HepG2 (cell line): ENCODE results near the gene CBX2. TPM values are rescaled to one million over a fixed set of nuclear protein-coding genes. Genes with fewer than 3 reads are reported as not detected.
A peak's percentile ranks its signal among the peaks of the same experiment; 100 is the strongest.

Experiments used
- ATAC-seq: fragments of 200-7000 bp; cut with Tn5 transposase; 3 replicates; pipeline ENCODE4 v1.9.1; 2020; ENCODE audit warnings: mild to moderate bottlenecking, moderate library complexity
- BruUV-seq: library from RNA; stranded (reverse); fragments of 400-500 nt; replicated peaks from 2 replicates; lab custom pipeline; 2021; lab: Mats Ljungman, UMichigan
- CTCF ChIA-PET: fragments of 300-600 bp; formaldehyde crosslinking; extraction: SDS; loops from one replicate; lab custom pipeline; 2021; ENCODE audit warnings: low total read pairs, inconsistent platforms, low intra/inter-chr PET ratio; lab: Yijun Ruan, JAX
- POLR2A ChIA-PET: fragments of 350-600 bp; sonication (Branson Sonifier 250); formaldehyde crosslinking; loops from one replicate; lab custom pipeline; 2020; ENCODE audit warnings: antibody characterized with exemption, inconsistent platforms; lab: Yijun Ruan, JAX
- DNase-seq: peaks from one replicate; pipeline ENCODE4 v3.0.0-alpha.2; 2015; ENCODE audit warnings: low spot score
- FAIRE-seq: peaks from 3 replicates; lab custom pipeline; 2011; peaks lifted over from hg19 to GRCh38; lab: Jason Lieb, UNC
- H2AFZ ChIP-seq: one replicate; pipeline ENCODE4 v1.6.1; 2011; ENCODE audit warnings: low read length, inconsistent platforms
- H3K27ac ChIP-seq: fragments of 300-600 bp; 3 replicates; pipeline ENCODE4 v1.8.0; 2011; ENCODE audit warnings: mixed run types, mild to moderate bottlenecking, mixed read lengths, low read length, inconsistent platforms; ENCODE audit not compliant: insufficient read depth; ENCODE audit errors: extremely low read length
- H3K27me3 ChIP-seq, 2 experiments: fragments of 200-600 bp in 1 of 2; 2 replicates in 1 of 2; 3 replicates in 1 of 2; pipeline versions ENCODE4 v1.6.0 to v1.8.0; 2011; ENCODE audit warnings: low read length in 2 of 2, mild to moderate bottlenecking in 2 of 2, moderate library complexity in 2 of 2, inconsistent platforms in 1 of 2; ENCODE audit not compliant: insufficient read depth in 2 of 2, control insufficient read depth in 1 of 2
- H3K36me3 ChIP-seq, 2 experiments: fragments of 200-600 bp in 1 of 2; replicated peaks in 1 of 2; 2 replicates in 1 of 2; 3 replicates in 1 of 2; pipeline versions ENCODE4 v1.5.1 to v1.8.0; 2011; ENCODE audit warnings: low read length in 2 of 2, inconsistent platforms in 1 of 2; ENCODE audit not compliant: insufficient read depth in 2 of 2, control insufficient read depth in 1 of 2
- H3K4me1 ChIP-seq: 2 replicates; pipeline ENCODE4 v1.5.1; 2012; ENCODE audit warnings: low read length, inconsistent platforms; ENCODE audit not compliant: insufficient read depth
- H3K4me2 ChIP-seq: 2 replicates; pipeline ENCODE4 v1.6.0; 2011; ENCODE audit warnings: low read depth, low read length, inconsistent platforms
- H3K4me3 ChIP-seq, 3 experiments: fragments of 200-600 bp in 1 of 3; sonication (generic), shearing (Covaris generic) in 1 of 3; replicated peaks in 1 of 3; 2 replicates each; pipeline ENCODE4 v1.5.1; 2011 to 2016; ENCODE audit warnings: low read length in 3 of 3, inconsistent platforms in 2 of 3, low read depth in 2 of 3, mild to moderate bottlenecking in 2 of 3, control low read depth in 1 of 3, mixed read lengths in 1 of 3; ENCODE audit not compliant: insufficient read depth in 1 of 3
- H3K79me2 ChIP-seq: one replicate; pipeline ENCODE4 v1.6.1; 2011; ENCODE audit warnings: low read length, inconsistent platforms; ENCODE audit not compliant: insufficient read depth
- H3K9ac ChIP-seq: 2 replicates; pipeline ENCODE4 v1.6.0; 2011; ENCODE audit warnings: mild to moderate bottlenecking, low read depth, low read length, inconsistent platforms; ENCODE audit not compliant: insufficient read depth
- H3K9me3 ChIP-seq: 2 replicates; pipeline ENCODE4 v1.5.1; 2012; ENCODE audit warnings: mild to moderate bottlenecking, low read length
- H4K20me1 ChIP-seq: 2 replicates; pipeline ENCODE4 v1.6.0; 2011; ENCODE audit warnings: inconsistent platforms, mild to moderate bottlenecking, low read length, moderate library complexity; ENCODE audit not compliant: insufficient read depth
- IKZF4 ChIP-seq: sonication (generic); formaldehyde crosslinking; IDR thresholded peaks from 2 replicates; pipeline ENCODE4 v1.5.1; 2020; ENCODE audit warnings: borderline replicate concordance, mild to moderate bottlenecking, low read depth, missing genetic modification reagents; ENCODE audit errors: not compliant biosample characterization
- KAT7 ChIP-seq: IDR thresholded peaks from 2 replicates; pipeline ENCODE4 v1.6.1; 2018; ENCODE audit warnings: borderline replicate concordance, missing compliant biosample characterization
- KDM4B ChIP-seq: sonication (generic); formaldehyde crosslinking; IDR thresholded peaks from 2 replicates; pipeline ENCODE4 v1.4.0; 2020; ENCODE audit warnings: missing genetic modification reagents
- RNF2 ChIP-seq: fragments of 450-650 bp; conservative IDR thresholded peaks from 2 replicates; pipeline ENCODE4 v1.6.1; 2016; ENCODE audit warnings: low read depth
- SIX1 ChIP-seq: sonication (generic); formaldehyde crosslinking; IDR thresholded peaks from 2 replicates; pipeline ENCODE4 v1.4.0; 2020; ENCODE audit warnings: missing genetic modification reagents, borderline replicate concordance
- TBP ChIP-seq: sonication (generic); formaldehyde crosslinking; IDR thresholded peaks from 2 replicates; pipeline ENCODE4 v1.5.0; 2020; ENCODE audit warnings: missing genetic modification reagents
- TCF12 ChIP-seq, 2 experiments: fragments of 450-650 bp in 1 of 2; sonication (generic) in 1 of 2; formaldehyde crosslinking in 1 of 2; IDR thresholded peaks; 2 replicates each; pipeline versions ENCODE4 v1.6.1 to v1.8.0; 2017 to 2022; ENCODE audit warnings: antibody characterized with exemption in 1 of 2, mild to moderate bottlenecking in 1 of 2, missing genetic modification reagents in 1 of 2, moderate library complexity in 1 of 2
- ZNF432 ChIP-seq: sonication (generic); formaldehyde crosslinking; IDR thresholded peaks from 2 replicates; pipeline ENCODE4 v1.5.0; 2020; ENCODE audit warnings: missing genetic modification reagents, mild to moderate bottlenecking, borderline replicate concordance
- ZNF781 ChIP-seq: sonication (generic); formaldehyde crosslinking; IDR thresholded peaks from 2 replicates; pipeline ENCODE4 v1.5.1; 2020; ENCODE audit warnings: borderline replicate concordance, mild to moderate bottlenecking, missing genetic modification reagents; ENCODE audit errors: not compliant biosample characterization
- ZZZ3 ChIP-seq: sonication (generic); formaldehyde crosslinking; IDR thresholded peaks from 2 replicates; pipeline ENCODE4 v1.4.0; 2020; ENCODE audit warnings: missing genetic modification reagents, mild to moderate bottlenecking, borderline replicate concordance
- WGBS: methylation state at CpG from one replicate; pipeline ENCODE4 v1.1.6; 2017; ENCODE audit warnings: low lambda C conversion rate; 5-methylcytosine and 5-hydroxymethylcytosine counted together
- in situ Hi-C: cut with HindIII; loops from 2 replicates; pipeline ENCODE4 v1.10.0; 2017; ENCODE audit warnings: low pct_unique_long_range_greater_than_20kb; ENCODE audit not compliant: extremely low pct_ligation_motif_present
- intact Hi-C: fragments of 100-400 bp; cut with micrococcal nuclease; formaldehyde crosslinking; loops from one replicate; pipeline ENCODE4 v1.10.0; 2022; ENCODE audit not compliant: unreplicated experiment
- polyA plus RNA-seq, 8 experiments: library from polyadenylated mRNA; depleted of rRNA in 3 of 8; stranded (reverse) in 7 of 8; unstranded in 1 of 8; fragments of >200 nt; fragmentation: Illumina TruSeq in 4 of 8; extraction: Trizol in 4 of 8; gene quantifications; 2 replicates each; pipeline versions ENCODE4 v1.2.1 to v1.2.3, GENCODE V29; 2011 to 2016; ENCODE audit warnings: low read depth in 4 of 8, missing spikeins in 1 of 8, mixed read lengths in 1 of 8; ENCODE audit not compliant: insufficient read depth in 1 of 8
- total RNA-seq, 5 experiments: library from RNA; depleted of rRNA; stranded (reverse); fragments of >200 nt; fragmentation: Illumina TruSeq; extraction: Trizol; gene quantifications; 2 replicates each; pipeline ENCODE4 v1.2.3, GENCODE V29; 2016; ENCODE audit warnings: low read depth in 1 of 5
- TF ChIP-seq, protein P1 (sequence below): IDR thresholded peaks from 2 replicates; pipeline ENCODE4 v1.6.1; 2018; ENCODE audit warnings: missing genetic modification reagents, mild to moderate bottlenecking, missing compliant biosample characterization
- TF ChIP-seq, protein P2 (sequence below): sonication (generic); formaldehyde crosslinking; IDR thresholded peaks from 2 replicates; pipeline ENCODE4 v1.5.1; 2020; ENCODE audit warnings: missing genetic modification reagents, mild to moderate bottlenecking, borderline replicate concordance
- TF ChIP-seq, protein P3 (sequence below), 2 experiments: IDR thresholded peaks; 2 replicates each; pipeline ENCODE4 v1.6.1; 2011 to 2012; ENCODE audit warnings: low read length in 2 of 2, borderline replicate concordance in 1 of 2, low read depth in 1 of 2, mild to moderate bottlenecking in 1 of 2, moderate library complexity in 1 of 2
- TF ChIP-seq, protein P4 (sequence below): sonication (generic); formaldehyde crosslinking; IDR thresholded peaks from 2 replicates; pipeline ENCODE4 v1.4.0; 2020; ENCODE audit warnings: missing genetic modification reagents

Gene CBX2
- total and polyA plus RNA-seq, 2 of the 13 experiments (the other 11 are each of a cell fraction or from before 2014, with no cell fraction given): 14.5 to 31.1 TPM

DNA sequence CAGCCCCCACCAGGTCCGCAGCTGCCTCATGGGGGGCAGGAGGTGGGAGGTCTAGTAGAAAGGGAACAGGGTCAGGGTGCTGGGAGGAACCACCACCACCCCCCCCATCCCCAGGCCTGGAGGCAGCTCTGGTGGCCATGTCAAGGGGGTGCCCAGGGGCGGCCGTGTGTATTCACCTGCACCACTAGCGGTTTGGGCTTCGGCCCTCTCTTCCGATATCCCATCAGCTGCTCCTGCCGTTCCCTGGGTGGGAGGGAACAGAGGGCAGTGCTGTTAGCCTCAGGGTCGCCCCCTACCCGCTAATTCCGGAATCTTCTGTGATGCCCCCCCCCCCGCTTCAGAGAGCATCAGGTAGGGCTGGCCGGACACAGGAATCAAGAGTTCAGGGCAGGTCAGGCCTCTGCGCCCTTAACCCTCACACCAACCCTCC lies 57.5 kb downstream of the CBX2 start:
- H3K79me2 ChIP-seq: peaks cover 39% of the 10 kb centered on the region
- BruUV-seq: no TSS peak
- H3K9ac ChIP-seq: no peak overlapping the region
- POLR2A ChIA-PET: interaction anchor here (0.9 to 11.1 kb wide), 9 partner anchors 10 to 154 kb away, joined by 3 to 274 read pairs (median 5); partner anchors contain the start of gene CBX8
- intact Hi-C loops (loop anchor here (5.0 to 10.0 kb wide), 3 partner anchors 38 to 91 kb away; partner anchors contain the start of gene CBX8), in situ Hi-C loops (loop anchor here (5.0 kb wide), 1 partner anchor 157 kb away; no protein-coding TSS in a partner anchor)
- 85% methylated on average over 11 of the region's 13 CpGs for WGBS
- no peaks in the 10 kb centered on the region for H3K9me3 ChIP-seq
- H3K4me2 ChIP-seq: no peak overlapping the region
- CTCF ChIA-PET: interaction anchor here (0.6 to 2.1 kb wide), 6 partner anchors 24 to 94 kb away, joined by 3 to 12 read pairs (median 5); no protein-coding TSS in a partner anchor
- no peaks in the 10 kb centered on the region; a peak in 2 of 5 replicates for H3K27me3 ChIP-seq
- peaks cover 63% of the 10 kb centered on the region for H3K4me1 ChIP-seq
- no peak overlapping the region for H3K4me3 ChIP-seq
- no peak for FAIRE-seq
- DNase-seq: no peak
- ATAC-seq: no peak
- H4K20me1 ChIP-seq: peaks cover 44% of the 10 kb centered on the region
- H3K36me3 ChIP-seq: peaks cover 11 to 12% of the 10 kb centered on the region in 2 experiments
- H2AFZ ChIP-seq: no peak overlapping the region
- H3K27ac ChIP-seq: peak overlapping the region; percentile 8
- TF ChIP-seq TCF12 (IDR thresholded peaks at IDR 0.05): no peak
- 0 out of 2 replicates have a peak, but pooled peaks have one; percentile 12 for TF ChIP-seq TCF12 (CRISPR knock-in tag; IDR thresholded peaks at IDR 0.05)
- no peak for TF ChIP-seq ZNF781 (CRISPR knock-in tag)
- TF ChIP-seq TBP (CRISPR knock-in tag): no peak
- TF ChIP-seq, protein P1, sequence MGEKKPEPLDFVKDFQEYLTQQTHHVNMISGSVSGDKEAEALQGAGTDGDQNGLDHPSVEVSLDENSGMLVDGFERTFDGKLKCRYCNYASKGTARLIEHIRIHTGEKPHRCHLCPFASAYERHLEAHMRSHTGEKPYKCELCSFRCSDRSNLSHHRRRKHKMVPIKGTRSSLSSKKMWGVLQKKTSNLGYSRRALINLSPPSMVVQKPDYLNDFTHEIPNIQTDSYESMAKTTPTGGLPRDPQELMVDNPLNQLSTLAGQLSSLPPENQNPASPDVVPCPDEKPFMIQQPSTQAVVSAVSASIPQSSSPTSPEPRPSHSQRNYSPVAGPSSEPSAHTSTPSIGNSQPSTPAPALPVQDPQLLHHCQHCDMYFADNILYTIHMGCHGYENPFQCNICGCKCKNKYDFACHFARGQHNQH (CRISPR knock-in tag): no peak
- TF ChIP-seq, protein P2, sequence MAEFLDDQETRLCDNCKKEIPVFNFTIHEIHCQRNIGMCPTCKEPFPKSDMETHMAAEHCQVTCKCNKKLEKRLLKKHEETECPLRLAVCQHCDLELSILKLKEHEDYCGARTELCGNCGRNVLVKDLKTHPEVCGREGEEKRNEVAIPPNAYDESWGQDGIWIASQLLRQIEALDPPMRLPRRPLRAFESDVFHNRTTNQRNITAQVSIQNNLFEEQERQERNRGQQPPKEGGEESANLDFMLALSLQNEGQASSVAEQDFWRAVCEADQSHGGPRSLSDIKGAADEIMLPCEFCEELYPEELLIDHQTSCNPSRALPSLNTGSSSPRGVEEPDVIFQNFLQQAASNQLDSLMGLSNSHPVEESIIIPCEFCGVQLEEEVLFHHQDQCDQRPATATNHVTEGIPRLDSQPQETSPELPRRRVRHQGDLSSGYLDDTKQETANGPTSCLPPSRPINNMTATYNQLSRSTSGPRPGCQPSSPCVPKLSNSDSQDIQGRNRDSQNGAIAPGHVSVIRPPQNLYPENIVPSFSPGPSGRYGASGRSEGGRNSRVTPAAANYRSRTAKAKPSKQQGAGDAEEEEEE (CRISPR knock-in tag): no peak
- no peak for TF ChIP-seq IKZF4 (CRISPR knock-in tag)
- no peak for TF ChIP-seq SIX1 (CRISPR knock-in tag)
- TF ChIP-seq KDM4B (CRISPR knock-in tag): no peak
- TF ChIP-seq KAT7 (CRISPR knock-in tag): 0 out of 2 replicates have a peak, but pooled peaks have one; percentile 50
- no peak for TF ChIP-seq RNF2
- TF ChIP-seq, protein P3, sequence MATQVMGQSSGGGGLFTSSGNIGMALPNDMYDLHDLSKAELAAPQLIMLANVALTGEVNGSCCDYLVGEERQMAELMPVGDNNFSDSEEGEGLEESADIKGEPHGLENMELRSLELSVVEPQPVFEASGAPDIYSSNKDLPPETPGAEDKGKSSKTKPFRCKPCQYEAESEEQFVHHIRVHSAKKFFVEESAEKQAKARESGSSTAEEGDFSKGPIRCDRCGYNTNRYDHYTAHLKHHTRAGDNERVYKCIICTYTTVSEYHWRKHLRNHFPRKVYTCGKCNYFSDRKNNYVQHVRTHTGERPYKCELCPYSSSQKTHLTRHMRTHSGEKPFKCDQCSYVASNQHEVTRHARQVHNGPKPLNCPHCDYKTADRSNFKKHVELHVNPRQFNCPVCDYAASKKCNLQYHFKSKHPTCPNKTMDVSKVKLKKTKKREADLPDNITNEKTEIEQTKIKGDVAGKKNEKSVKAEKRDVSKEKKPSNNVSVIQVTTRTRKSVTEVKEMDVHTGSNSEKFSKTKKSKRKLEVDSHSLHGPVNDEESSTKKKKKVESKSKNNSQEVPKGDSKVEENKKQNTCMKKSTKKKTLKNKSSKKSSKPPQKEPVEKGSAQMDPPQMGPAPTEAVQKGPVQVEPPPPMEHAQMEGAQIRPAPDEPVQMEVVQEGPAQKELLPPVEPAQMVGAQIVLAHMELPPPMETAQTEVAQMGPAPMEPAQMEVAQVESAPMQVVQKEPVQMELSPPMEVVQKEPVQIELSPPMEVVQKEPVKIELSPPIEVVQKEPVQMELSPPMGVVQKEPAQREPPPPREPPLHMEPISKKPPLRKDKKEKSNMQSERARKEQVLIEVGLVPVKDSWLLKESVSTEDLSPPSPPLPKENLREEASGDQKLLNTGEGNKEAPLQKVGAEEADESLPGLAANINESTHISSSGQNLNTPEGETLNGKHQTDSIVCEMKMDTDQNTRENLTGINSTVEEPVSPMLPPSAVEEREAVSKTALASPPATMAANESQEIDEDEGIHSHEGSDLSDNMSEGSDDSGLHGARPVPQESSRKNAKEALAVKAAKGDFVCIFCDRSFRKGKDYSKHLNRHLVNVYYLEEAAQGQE (IDR thresholded peaks at IDR 0.05; ENCODE audit: borderline replicate concordance in 1 of 2, low read depth in 1 of 2, low read length in 2 of 2): no peak
- TF ChIP-seq ZZZ3 (CRISPR knock-in tag): no peak
- TF ChIP-seq, protein P4, sequence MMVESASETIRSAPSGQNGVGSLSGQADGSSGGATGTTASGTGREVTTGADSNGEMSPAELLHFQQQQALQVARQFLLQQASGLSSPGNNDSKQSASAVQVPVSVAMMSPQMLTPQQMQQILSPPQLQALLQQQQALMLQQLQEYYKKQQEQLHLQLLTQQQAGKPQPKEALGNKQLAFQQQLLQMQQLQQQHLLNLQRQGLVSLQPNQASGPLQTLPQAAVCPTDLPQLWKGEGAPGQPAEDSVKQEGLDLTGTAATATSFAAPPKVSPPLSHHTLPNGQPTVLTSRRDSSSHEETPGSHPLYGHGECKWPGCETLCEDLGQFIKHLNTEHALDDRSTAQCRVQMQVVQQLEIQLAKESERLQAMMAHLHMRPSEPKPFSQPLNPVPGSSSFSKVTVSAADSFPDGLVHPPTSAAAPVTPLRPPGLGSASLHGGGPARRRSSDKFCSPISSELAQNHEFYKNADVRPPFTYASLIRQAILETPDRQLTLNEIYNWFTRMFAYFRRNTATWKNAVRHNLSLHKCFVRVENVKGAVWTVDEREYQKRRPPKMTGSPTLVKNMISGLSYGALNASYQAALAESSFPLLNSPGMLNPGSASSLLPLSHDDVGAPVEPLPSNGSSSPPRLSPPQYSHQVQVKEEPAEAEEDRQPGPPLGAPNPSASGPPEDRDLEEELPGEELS: no peak
- no peak for TF ChIP-seq ZNF432 (CRISPR knock-in tag)
